Ovary (tissue), 9 donors: ENCODE results near the gene ITGB5. TPM values are rescaled to one million over a fixed set of nuclear protein-coding genes. Genes with fewer than 3 reads are reported as not detected.

Experiments
- DNase-seq, 5 donors: peaks; one replicate each; pipeline ENCODE4 v3.0.0-alpha.2; 2019 to 2020
- H3K27ac ChIP-seq, 2 donors: fragments of 200-600 bp; one replicate each; pipeline versions ENCODE4 v1.5.1 to v1.8.0; 2019 to 2022
- H3K27me3 ChIP-seq: fragments of 200-600 bp; one replicate; pipeline ENCODE4 v1.8.0; 2022
- H3K36me3 ChIP-seq: fragments of 200-600 bp; sonication (generic); one replicate; pipeline ENCODE4 v1.5.1; 2019
- H3K4me1 ChIP-seq: one replicate; pipeline ENCODE4 v1.8.1; 2013; ENCODE audit warnings: mild to moderate bottlenecking, moderate library complexity; ENCODE audit not compliant: insufficient read depth
- H3K4me3 ChIP-seq: fragments of 200-600 bp; sonication (generic); one replicate; pipeline ENCODE4 v1.5.1; 2017
- H3K9me3 ChIP-seq, 2 donors: fragments of 200-600 bp in 1 of 2; sonication (generic) in 1 of 2; one replicate each; pipeline versions ENCODE4 v1.5.1 to v1.8.1; 2013 to 2019; ENCODE audit warnings: mild to moderate bottlenecking in 1 of 2, moderate library complexity in 1 of 2
- CTCF ChIP-seq, 3 donors: fragments of 450-650 bp in 2 of 3; fragments of 200-600 bp in 1 of 3; IDR thresholded peaks; one replicate each; pipeline versions ENCODE4 v1.5.1 to v1.8.0; 2016 to 2022; ENCODE audit warnings: antibody characterized with exemption in 3 of 3, mild to moderate bottlenecking in 1 of 3
- EP300 ChIP-seq: sonication (generic); formaldehyde crosslinking; IDR thresholded peaks from one replicate; pipeline ENCODE4 v1.6.1; 2017; ENCODE audit warnings: antibody characterized with exemption
- POLR2A ChIP-seq: fragments of 450-650 bp; IDR thresholded peaks from one replicate; pipeline ENCODE4 v1.6.1; 2017; ENCODE audit warnings: antibody characterized with exemption, mild to moderate bottlenecking, moderate library complexity
- WGBS, 3 donors: extraction: QIAGEN DNeasy Blood & Tissue Kit in 1 of 3; methylation state at CpG; one replicate each; pipeline versions ENCODE4 v1.1.5 to v1.1.7; 2013 to 2017; 5-methylcytosine and 5-hydroxymethylcytosine counted together
- intact Hi-C, 4 donors: fragments of 100-400 bp; cut with DNase I; formaldehyde crosslinking; loops; one replicate each; pipeline versions ENCODE4 v1.11.0 to v1.15.1; 2022 to 2023
- polyA plus RNA-seq, 2 donors: library from polyadenylated mRNA; stranded (reverse); fragments of 200-250 nt in 1 of 2; fragments of 350-450 nt in 1 of 2; fragmentation: Illumina TruSeq in 1 of 2; extraction: RNeasy Lipid Tissue Mini Kit (QIAGEN cat#74804) in 1 of 2; gene quantifications; one replicate each; pipeline ENCODE4 v1.2.3, GENCODE V29; 2013 to 2014
- total RNA-seq, 7 donors: library from RNA; depleted of rRNA in 2 of 7; stranded (reverse); fragments of >200 nt in 2 of 7; fragmentation: NEBNext Ultra II Directional in 3 of 7; extraction: Animal tissue kit (Norgen Biotek cat#: 25700) in 3 of 7; gene quantifications; one replicate each; pipeline versions ENCODE4 v1.1.0 to v1.2.4, GENCODE V29; 2016 to 2023
- donor health status: DM: no; HTN: no; CAD: no; lungs with moderate emphysema.
- donor health status: DM: no; HTN: no; CAD: no.
- donor health status: Bipolar disorder and iron deficiency.
- donor health status: DM: yes; HTN: yes; CAD: no.
- donor health status: DM: no; HTN: no; CAD: no.
- donor health status: DM: yes; HTN: yes; CAD: no.

Gene ITGB5
- total and polyA plus RNA-seq, 9 donors = 31.0 to 109 (median 38.0) TPM

- intact Hi-C loops = loop anchor here in 3 of 4 donors (5.0 to 10.0 kb wide), 3 partner anchors 123 to 678 kb away; partner anchors contain the start of gene ITGB5 (in 1 of the 3)
Measured at GRCh38 chr3:124764746-124765145, 122.4 kb downstream of the ITGB5 start.

GRCh38 chr3:124763644-124764358, 123.4 kb downstream of the ITGB5 start:
- H3K27me3 ChIP-seq = no peaks in the 10 kb centered on the region
- DNase-seq = no peak
- TF ChIP-seq CTCF (IDR thresholded peaks at IDR 0.05) (no peak), EP300 (no peak), POLR2A (no peak)
- no peaks in the 10 kb centered on the region for H3K4me1 ChIP-seq
- 92 to 93% (median 93%) methylated on average over 15 of the region's 15 CpGs for WGBS, 3 donors
- no peak overlapping the region for H3K27ac ChIP-seq
- H3K36me3 ChIP-seq = no peaks in the 10 kb centered on the region
- H3K4me3 ChIP-seq = no peak overlapping the region
- H3K9me3 ChIP-seq = no peaks in the 10 kb centered on the region
- intact Hi-C loops = loop anchor here in 2 of 4 donors (2.0 to 10.0 kb wide), 3 partner anchors 124 to 671 kb away; partner anchors contain the start of gene ITGB5 (in 1 of the 2)

More at GRCh38 chr3:124764746-124765145, 122.4 kb downstream of the ITGB5 start:
- no peak overlapping the region for H3K4me3 ChIP-seq
- no peaks in the 10 kb centered on the region for H3K27me3 ChIP-seq
- TF ChIP-seq POLR2A (no peak), EP300 (no peak), CTCF (IDR thresholded peaks at IDR 0.05) (no peak)
- H3K27ac ChIP-seq = no peak overlapping the region
- no peaks in the 10 kb centered on the region for H3K36me3 ChIP-seq
- H3K4me1 ChIP-seq = no peaks in the 10 kb centered on the region
- DNase-seq = no peak
- WGBS, 3 donors = 74 to 88% (median 80%) methylated on average over 5 of the region's 5 CpGs
- no peaks in the 10 kb centered on the region for H3K9me3 ChIP-seq

- H3K4me3 ChIP-seq = no peak overlapping the region
- H3K27ac ChIP-seq = no peak overlapping the region
- H3K36me3 ChIP-seq = no peaks in the 10 kb centered on the region
- TF ChIP-seq CTCF (IDR thresholded peaks at IDR 0.05) (no peak), EP300 (no peak), POLR2A (no peak)
- WGBS, 3 donors = 91 to 96% (median 95%) methylated on average over 8 of the region's 8 CpGs
- H3K9me3 ChIP-seq = no peaks in the 10 kb centered on the region
- no peak for DNase-seq
- H3K27me3 ChIP-seq = no peaks in the 10 kb centered on the region
- intact Hi-C loops = loop anchor here in 2 of 4 donors (2.0 to 10.0 kb wide), 3 partner anchors 124 to 672 kb away; partner anchors contain the start of gene ITGB5 (in 1 of the 2)
- H3K4me1 ChIP-seq = no peaks in the 10 kb centered on the region
Measured at GRCh38 chr3:124763206-124763605, 124.0 kb downstream of the ITGB5 start.

GRCh38 chr3:124762661-124763011, 124.5 kb downstream of the ITGB5 start:
- no peaks in the 10 kb centered on the region for H3K36me3 ChIP-seq

More at GRCh38 chr3:124762661-124763011, 124.5 kb downstream of the ITGB5 start:
- H3K27me3 ChIP-seq = no peaks in the 10 kb centered on the region
- no peak overlapping the region for H3K27ac ChIP-seq
- WGBS, 3 donors = 86 to 88% (median 87%) methylated on average over 4 of the region's 4 CpGs
- H3K4me3 ChIP-seq = no peak overlapping the region
- H3K4me1 ChIP-seq = no peaks in the 10 kb centered on the region
- intact Hi-C loops = loop anchor here in 2 of 4 donors (2.0 to 10.0 kb wide), 3 partner anchors 125 to 672 kb away; partner anchors contain the start of gene ITGB5 (in 1 of the 2)
- no peak for DNase-seq
- H3K9me3 ChIP-seq = no peaks in the 10 kb centered on the region
- TF ChIP-seq POLR2A = no peak
- no peak for TF ChIP-seq CTCF (IDR thresholded peaks at IDR 0.05)
- TF ChIP-seq EP300 = no peak
